HG02885 (cell line): ENCODE results near the gene SLC4A7.
A peak's percentile ranks its signal among the peaks of the same experiment; 100 is the strongest.
"Not testable (repeated sequence)": the region's sequence is repeated elsewhere in the genome, so short reads cannot be mapped to it uniquely, and the experiment has no call there.

Experiments
- ATAC-seq: cut with Tn5 transposase; IDR thresholded peaks from one replicate; pipeline ENCODE4 v1.9.1; 2021; ENCODE audit warnings: mild to moderate bottlenecking; ENCODE audit not compliant: unreplicated experiment, poor library complexity

Gene SLC4A7

GRCh38 chr3:27438352-27438751 is 45.8 kb downstream of the SLC4A7 start:
- ATAC-seq, result not testable (repeated sequence)

- ATAC-seq, result no peak
These were observed 53.1 kb downstream of the SLC4A7 start for GRCh38 chr3:27431116-27431515.

GRCh38 chr3:27429909-27430308 is 54.3 kb downstream of the SLC4A7 start:
- no peak for ATAC-seq

GRCh38 chr3:27428446-27428845 is 55.7 kb downstream of the SLC4A7 start:
- ATAC-seq, result no peak

- ATAC-seq, result no peak
These were observed 57.3 kb downstream of the SLC4A7 start for GRCh38 chr3:27426926-27427325.

- ATAC-seq, result no peak
These were observed 58.2 kb downstream of the SLC4A7 start for GRCh38 chr3:27425896-27426565.

- ATAC-seq, result not testable (repeated sequence)
These were observed 59.2 kb downstream of the SLC4A7 start for GRCh38 chr3:27424812-27425521.

- ATAC-seq, result no peak
These were observed 60.7 kb downstream of the SLC4A7 start for GRCh38 chr3:27423463-27423862.

GRCh38 chr3:27422617-27423016 is 61.6 kb downstream of the SLC4A7 start:
- no peak for ATAC-seq

- ATAC-seq, result no peak
These were observed 69.0 kb downstream of the SLC4A7 start for GRCh38 chr3:27415202-27415601.

- peak; percentile 79 for ATAC-seq
These were observed 91.1 kb downstream of the SLC4A7 start for GRCh38 chr3:27392950-27393679.

- not testable (repeated sequence) for ATAC-seq
These were observed 91.8 kb downstream of the SLC4A7 start for GRCh38 chr3:27392414-27392813.

- ATAC-seq, result peak; percentile 46
These were observed 92.4 kb downstream of the SLC4A7 start for GRCh38 chr3:27391796-27392195.

- no peak for ATAC-seq
These were observed 96.6 kb downstream of the SLC4A7 start for GRCh38 chr3:27387625-27388024.

GRCh38 chr3:27385504-27385903 is 98.7 kb downstream of the SLC4A7 start:
- ATAC-seq, result peak; percentile 54

GRCh38 chr3:27384191-27384590 is 100.0 kb downstream of the SLC4A7 start:
- no peak for ATAC-seq

GRCh38 chr3:27380433-27381357 is 103.5 kb downstream of the SLC4A7 start:
- peak; percentile 74 for ATAC-seq

GRCh38 chr3:27378331-27378730 is 105.9 kb downstream of the SLC4A7 start:
- no peak for ATAC-seq

GRCh38 chr3:27376109-27376772 is 107.9 kb downstream of the SLC4A7 start:
- no peak for ATAC-seq
